ENCODE results near the gene METTL4.

METTL4 gene

DNA sequence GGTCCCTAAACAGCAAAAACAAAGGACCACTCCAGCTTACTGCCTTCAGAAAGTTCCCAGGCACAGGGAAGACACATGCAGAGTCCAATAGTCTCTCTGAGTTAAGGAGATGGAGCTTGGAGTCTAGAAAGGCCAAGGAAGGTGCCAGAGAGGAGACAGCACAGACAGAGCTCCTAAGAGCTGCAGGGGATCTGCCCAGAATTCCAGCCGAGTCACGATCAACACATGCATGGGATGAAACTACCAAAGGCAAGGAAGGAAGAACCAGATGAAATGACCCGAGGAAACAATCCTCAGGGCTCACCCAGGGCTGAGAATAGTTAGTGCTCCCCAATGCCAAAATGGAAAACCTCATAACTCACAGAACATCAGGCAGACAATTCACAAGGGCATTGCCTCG lies 15.4 kb downstream of the METTL4 start (continued):
- TF ChIP-seq, protein P1, sequence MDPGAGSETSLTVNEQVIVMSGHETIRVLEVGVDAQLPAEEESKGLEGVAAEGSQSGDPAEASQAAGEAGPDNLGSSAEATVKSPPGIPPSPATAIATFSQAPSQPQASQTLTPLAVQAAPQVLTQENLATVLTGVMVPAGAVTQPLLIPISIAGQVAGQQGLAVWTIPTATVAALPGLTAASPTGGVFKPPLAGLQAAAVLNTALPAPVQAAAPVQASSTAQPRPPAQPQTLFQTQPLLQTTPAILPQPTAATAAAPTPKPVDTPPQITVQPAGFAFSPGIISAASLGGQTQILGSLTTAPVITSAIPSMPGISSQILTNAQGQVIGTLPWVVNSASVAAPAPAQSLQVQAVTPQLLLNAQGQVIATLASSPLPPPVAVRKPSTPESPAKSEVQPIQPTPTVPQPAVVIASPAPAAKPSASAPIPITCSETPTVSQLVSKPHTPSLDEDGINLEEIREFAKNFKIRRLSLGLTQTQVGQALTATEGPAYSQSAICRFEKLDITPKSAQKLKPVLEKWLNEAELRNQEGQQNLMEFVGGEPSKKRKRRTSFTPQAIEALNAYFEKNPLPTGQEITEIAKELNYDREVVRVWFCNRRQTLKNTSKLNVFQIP (CRISPR knock-in tag; IDR thresholded peaks at IDR 0.05; ENCODE audit: borderline replicate concordance, low read depth): no peak

DNA sequence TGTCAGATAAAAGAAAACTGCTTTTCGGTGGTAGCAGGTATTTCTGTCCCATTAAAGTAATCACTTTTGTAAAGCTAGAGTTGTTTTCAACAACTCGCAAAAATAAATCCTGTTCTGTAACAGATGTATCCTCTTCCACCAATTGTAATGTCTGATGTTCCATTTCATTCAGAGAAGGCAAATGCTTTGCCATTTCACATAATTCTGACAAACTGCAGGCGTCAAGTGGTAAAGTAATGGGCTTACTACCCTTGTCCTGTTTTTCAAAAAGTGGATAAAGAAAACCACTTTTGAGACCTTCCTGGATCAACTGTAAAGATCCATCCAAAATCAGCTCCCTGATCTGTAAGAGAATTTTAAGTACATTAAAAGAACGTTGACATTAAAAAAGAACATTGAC lies 16.6 kb downstream of the METTL4 start:
- TF ChIP-seq, protein P2, sequence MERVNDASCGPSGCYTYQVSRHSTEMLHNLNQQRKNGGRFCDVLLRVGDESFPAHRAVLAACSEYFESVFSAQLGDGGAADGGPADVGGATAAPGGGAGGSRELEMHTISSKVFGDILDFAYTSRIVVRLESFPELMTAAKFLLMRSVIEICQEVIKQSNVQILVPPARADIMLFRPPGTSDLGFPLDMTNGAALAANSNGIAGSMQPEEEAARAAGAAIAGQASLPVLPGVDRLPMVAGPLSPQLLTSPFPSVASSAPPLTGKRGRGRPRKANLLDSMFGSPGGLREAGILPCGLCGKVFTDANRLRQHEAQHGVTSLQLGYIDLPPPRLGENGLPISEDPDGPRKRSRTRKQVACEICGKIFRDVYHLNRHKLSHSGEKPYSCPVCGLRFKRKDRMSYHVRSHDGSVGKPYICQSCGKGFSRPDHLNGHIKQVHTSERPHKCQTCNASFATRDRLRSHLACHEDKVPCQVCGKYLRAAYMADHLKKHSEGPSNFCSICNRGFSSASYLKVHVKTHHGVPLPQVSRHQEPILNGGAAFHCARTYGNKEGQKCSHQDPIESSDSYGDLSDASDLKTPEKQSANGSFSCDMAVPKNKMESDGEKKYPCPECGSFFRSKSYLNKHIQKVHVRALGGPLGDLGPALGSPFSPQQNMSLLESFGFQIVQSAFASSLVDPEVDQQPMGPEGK (CRISPR knock-in tag; IDR thresholded peaks at IDR 0.05; ENCODE audit: borderline replicate concordance): no peak
- no peak for TF ChIP-seq TCF4 (CRISPR knock-in tag; IDR thresholded peaks at IDR 0.05; ENCODE audit: borderline replicate concordance)
- TF ChIP-seq ARNTL (CRISPR knock-in tag; IDR thresholded peaks at IDR 0.05; ENCODE audit: borderline replicate concordance, low read depth): no peak
- TF ChIP-seq, protein P3, sequence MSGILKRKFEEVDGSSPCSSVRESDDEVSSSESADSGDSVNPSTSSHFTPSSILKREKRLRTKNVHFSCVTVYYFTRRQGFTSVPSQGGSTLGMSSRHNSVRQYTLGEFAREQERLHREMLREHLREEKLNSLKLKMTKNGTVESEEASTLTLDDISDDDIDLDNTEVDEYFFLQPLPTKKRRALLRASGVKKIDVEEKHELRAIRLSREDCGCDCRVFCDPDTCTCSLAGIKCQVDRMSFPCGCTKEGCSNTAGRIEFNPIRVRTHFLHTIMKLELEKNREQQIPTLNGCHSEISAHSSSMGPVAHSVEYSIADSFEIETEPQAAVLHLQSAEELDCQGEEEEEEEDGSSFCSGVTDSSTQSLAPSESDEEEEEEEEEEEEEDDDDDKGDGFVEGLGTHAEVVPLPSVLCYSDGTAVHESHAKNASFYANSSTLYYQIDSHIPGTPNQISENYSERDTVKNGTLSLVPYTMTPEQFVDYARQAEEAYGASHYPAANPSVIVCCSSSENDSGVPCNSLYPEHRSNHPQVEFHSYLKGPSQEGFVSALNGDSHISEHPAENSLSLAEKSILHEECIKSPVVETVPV (CRISPR knock-in tag; IDR thresholded peaks at IDR 0.05): no peak
- TF ChIP-seq, protein P4, sequence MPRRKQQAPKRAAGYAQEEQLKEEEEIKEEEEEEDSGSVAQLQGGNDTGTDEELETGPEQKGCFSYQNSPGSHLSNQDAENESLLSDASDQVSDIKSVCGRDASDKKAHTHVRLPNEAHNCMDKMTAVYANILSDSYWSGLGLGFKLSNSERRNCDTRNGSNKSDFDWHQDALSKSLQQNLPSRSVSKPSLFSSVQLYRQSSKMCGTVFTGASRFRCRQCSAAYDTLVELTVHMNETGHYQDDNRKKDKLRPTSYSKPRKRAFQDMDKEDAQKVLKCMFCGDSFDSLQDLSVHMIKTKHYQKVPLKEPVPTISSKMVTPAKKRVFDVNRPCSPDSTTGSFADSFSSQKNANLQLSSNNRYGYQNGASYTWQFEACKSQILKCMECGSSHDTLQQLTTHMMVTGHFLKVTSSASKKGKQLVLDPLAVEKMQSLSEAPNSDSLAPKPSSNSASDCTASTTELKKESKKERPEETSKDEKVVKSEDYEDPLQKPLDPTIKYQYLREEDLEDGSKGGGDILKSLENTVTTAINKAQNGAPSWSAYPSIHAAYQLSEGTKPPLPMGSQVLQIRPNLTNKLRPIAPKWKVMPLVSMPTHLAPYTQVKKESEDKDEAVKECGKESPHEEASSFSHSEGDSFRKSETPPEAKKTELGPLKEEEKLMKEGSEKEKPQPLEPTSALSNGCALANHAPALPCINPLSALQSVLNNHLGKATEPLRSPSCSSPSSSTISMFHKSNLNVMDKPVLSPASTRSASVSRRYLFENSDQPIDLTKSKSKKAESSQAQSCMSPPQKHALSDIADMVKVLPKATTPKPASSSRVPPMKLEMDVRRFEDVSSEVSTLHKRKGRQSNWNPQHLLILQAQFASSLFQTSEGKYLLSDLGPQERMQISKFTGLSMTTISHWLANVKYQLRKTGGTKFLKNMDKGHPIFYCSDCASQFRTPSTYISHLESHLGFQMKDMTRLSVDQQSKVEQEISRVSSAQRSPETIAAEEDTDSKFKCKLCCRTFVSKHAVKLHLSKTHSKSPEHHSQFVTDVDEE (CRISPR knock-in tag; IDR thresholded peaks at IDR 0.05): no peak
- no peak for TF ChIP-seq ISL1 (CRISPR knock-in tag; IDR thresholded peaks at IDR 0.05)
- no peak for TF ChIP-seq SNAI2 (CRISPR knock-in tag; IDR thresholded peaks at IDR 0.05)
- no peak for TF ChIP-seq ZNF8 (CRISPR knock-in tag; IDR thresholded peaks at IDR 0.05)
- no peak for ATAC-seq

DNA sequence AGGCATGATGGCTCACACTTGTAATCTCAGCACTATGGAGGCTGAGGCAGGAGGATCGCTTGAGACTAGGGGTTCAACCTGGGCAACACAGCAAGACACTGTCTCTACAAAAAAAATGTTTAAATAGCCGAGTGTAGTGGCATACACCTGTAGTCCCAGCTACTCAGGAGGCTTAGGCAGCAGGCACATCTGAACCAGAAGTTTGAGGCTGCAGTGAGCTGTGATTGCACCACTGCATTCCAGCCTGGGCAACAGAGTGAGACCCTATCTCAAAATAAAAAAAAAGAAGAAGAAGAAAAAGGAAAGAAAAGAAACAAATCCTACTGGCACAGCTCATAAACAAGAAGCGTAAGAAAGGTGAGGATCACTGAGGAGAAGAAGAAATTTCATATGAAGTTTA lies 19.9 kb downstream of the METTL4 start:
- no peak for ATAC-seq
- TF ChIP-seq, protein P5, sequence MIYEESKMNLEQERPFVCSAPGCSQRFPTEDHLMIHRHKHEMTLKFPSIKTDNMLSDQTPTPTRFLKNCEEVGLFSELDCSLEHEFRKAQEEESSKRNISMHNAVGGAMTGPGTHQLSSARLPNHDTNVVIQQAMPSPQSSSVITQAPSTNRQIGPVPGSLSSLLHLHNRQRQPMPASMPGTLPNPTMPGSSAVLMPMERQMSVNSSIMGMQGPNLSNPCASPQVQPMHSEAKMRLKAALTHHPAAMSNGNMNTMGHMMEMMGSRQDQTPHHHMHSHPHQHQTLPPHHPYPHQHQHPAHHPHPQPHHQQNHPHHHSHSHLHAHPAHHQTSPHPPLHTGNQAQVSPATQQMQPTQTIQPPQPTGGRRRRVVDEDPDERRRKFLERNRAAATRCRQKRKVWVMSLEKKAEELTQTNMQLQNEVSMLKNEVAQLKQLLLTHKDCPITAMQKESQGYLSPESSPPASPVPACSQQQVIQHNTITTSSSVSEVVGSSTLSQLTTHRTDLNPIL (CRISPR knock-in tag; IDR thresholded peaks at IDR 0.05; ENCODE audit: low read depth): no peak
- TF ChIP-seq, protein P1 (CRISPR knock-in tag; IDR thresholded peaks at IDR 0.05; ENCODE audit: borderline replicate concordance, low read depth): no peak
- TF ChIP-seq ZNF70 (CRISPR knock-in tag; IDR thresholded peaks at IDR 0.05): no peak
- TF ChIP-seq, protein P3 (CRISPR knock-in tag; IDR thresholded peaks at IDR 0.05): no peak
- no peak for TF ChIP-seq TCF4 (CRISPR knock-in tag; IDR thresholded peaks at IDR 0.05; ENCODE audit: borderline replicate concordance)
- no peak for TF ChIP-seq GLIS3 (CRISPR knock-in tag; IDR thresholded peaks at IDR 0.05)
- TF ChIP-seq PPARA (CRISPR knock-in tag; IDR thresholded peaks at IDR 0.05; ENCODE audit: borderline replicate concordance): no peak
- TF ChIP-seq TOX (CRISPR knock-in tag; IDR thresholded peaks at IDR 0.05; ENCODE audit: borderline replicate concordance): no peak
- no peak for TF ChIP-seq ISL1 (CRISPR knock-in tag; IDR thresholded peaks at IDR 0.05)
- no peak for TF ChIP-seq ESRRG (CRISPR knock-in tag; IDR thresholded peaks at IDR 0.05)
- no peak for TF ChIP-seq ZNF8 (CRISPR knock-in tag; IDR thresholded peaks at IDR 0.05)
- no peak for TF ChIP-seq CSDC2 (CRISPR knock-in tag; IDR thresholded peaks at IDR 0.05)
- no peak for TF ChIP-seq ZNF565 (CRISPR knock-in tag; conservative IDR thresholded peaks at IDR 0.05; ENCODE audit: low read depth)
- no peak for TF ChIP-seq ZFP3 (CRISPR knock-in tag; IDR thresholded peaks at IDR 0.05)
- no peak for TF ChIP-seq BACH2 (CRISPR knock-in tag; IDR thresholded peaks at IDR 0.05; ENCODE audit: borderline replicate concordance)
- no peak for TF ChIP-seq ARNTL (CRISPR knock-in tag; IDR thresholded peaks at IDR 0.05; ENCODE audit: borderline replicate concordance, low read depth)
- TF ChIP-seq ZFP30 (CRISPR knock-in tag; IDR thresholded peaks at IDR 0.05): no peak
- TF ChIP-seq, protein P4 (CRISPR knock-in tag; IDR thresholded peaks at IDR 0.05): no peak
